SU-DHL-6 (cell line): Measurements from ENCODE around the gene KBTBD8.

Source experiments
- H2AFZ ChIP-seq: fragments of 200-600 bp; sonication (generic); 2 replicates; pipeline ENCODE4 v1.6.1; 2014; ENCODE audit warnings: low read depth, mild to moderate bottlenecking, moderate library complexity, mixed read lengths, antibody characterized with exemption, low read length; ENCODE audit not compliant: severe bottlenecking
- H3F3A ChIP-seq: fragments of 200-600 bp; shearing (Covaris generic); 2 replicates; pipeline ENCODE4 v1.6.0; 2016; ENCODE audit warnings: antibody characterized with exemption, mild to moderate bottlenecking; ENCODE audit not compliant: insufficient read depth
- H3K27ac ChIP-seq: fragments of 200-600 bp; sonication (generic); 2 replicates; pipeline ENCODE4 v1.5.1; 2016; ENCODE audit warnings: low read depth, mild to moderate bottlenecking, low read length, moderate library complexity, mixed read lengths
- H3K27me3 ChIP-seq: fragments of 200-600 bp; sonication (generic), shearing (Covaris generic); 2 replicates; pipeline ENCODE4 v1.6.0; 2014; ENCODE audit warnings: mild to moderate bottlenecking, low read length
- H3K36me3 ChIP-seq: fragments of 200-600 bp; sonication (generic); 2 replicates; pipeline ENCODE4 v1.6.1; 2014; ENCODE audit warnings: mild to moderate bottlenecking, low read length, mixed read lengths
- H3K4me2 ChIP-seq: fragments of 300-600, 200-600 bp; shearing (Covaris generic), sonication (generic); 2 replicates; pipeline ENCODE4 v1.6.0; 2014; ENCODE audit warnings: low read length, low read depth, mild to moderate bottlenecking; ENCODE audit not compliant: poor library complexity, severe bottlenecking
- H3K4me3 ChIP-seq: fragments of 200-600 bp; sonication (generic); 2 replicates; pipeline ENCODE4 v1.5.1; 2014; ENCODE audit warnings: antibody characterized with exemption, low read length, mild to moderate bottlenecking, mixed read lengths; ENCODE audit not compliant: insufficient read depth, poor library complexity, severe bottlenecking
- H3K79me2 ChIP-seq: fragments of 200-600 bp; sonication (generic); 2 replicates; pipeline ENCODE4 v1.6.1; 2014; ENCODE audit warnings: mild to moderate bottlenecking, low read length, moderate library complexity; ENCODE audit not compliant: insufficient read depth
- H3K9ac ChIP-seq: fragments of 200-600 bp; sonication (generic); 2 replicates; pipeline ENCODE4 v1.7.0; 2014; ENCODE audit warnings: mild to moderate bottlenecking, low read length
- H3K9me2 ChIP-seq: fragments of 200-600 bp; sonication (generic); replicated peaks from 2 replicates; pipeline ENCODE4 v1.6.1; 2014; ENCODE audit warnings: low read length; ENCODE audit not compliant: insufficient read depth
- H3K9me3 ChIP-seq: fragments of 200-600 bp; sonication (generic); 2 replicates; pipeline ENCODE4 v1.6.1; 2014; ENCODE audit warnings: low read length, mixed read lengths; ENCODE audit not compliant: insufficient read depth
- H4K20me1 ChIP-seq: fragments of 200-600 bp; sonication (generic); 2 replicates; pipeline ENCODE4 v1.6.1; 2014; ENCODE audit warnings: low read depth, mild to moderate bottlenecking, antibody characterized with exemption, low read length, moderate library complexity, mixed read lengths
- CTCF ChIP-seq: fragments of 200-600 bp; sonication (generic); IDR thresholded peaks from one replicate; pipeline ENCODE4 v1.5.1; 2017; ENCODE audit warnings: antibody characterized with exemption, mild to moderate bottlenecking, low read length, moderate library complexity; ENCODE audit not compliant: insufficient read depth, poor library complexity, severe bottlenecking
- EZH2phosphoT487 ChIP-seq: fragments of 200-600 bp; sonication (generic), shearing (Covaris generic); conservative IDR thresholded peaks from 2 replicates; pipeline ENCODE4 v1.6.1; 2018; ENCODE audit warnings: mild to moderate bottlenecking, antibody characterized with exemption, low read length, moderate library complexity, mixed read lengths

KBTBD8 gene

GRCh38 chr3:66957367-66957766 lies 40.7 kb upstream of the KBTBD8 start:
- no peaks in the 10 kb centered on the region for H3K36me3 ChIP-seq
- H3K79me2 ChIP-seq, result no peaks in the 10 kb centered on the region
- no peak overlapping the region for H3K9ac ChIP-seq
- no peak for TF ChIP-seq CTCF
- no peak for TF ChIP-seq EZH2phosphoT487
- no peaks in the 10 kb centered on the region for H3K9me3 ChIP-seq
- no peaks in the 10 kb centered on the region for H4K20me1 ChIP-seq
- H3K9me2 ChIP-seq, result no peaks in the 10 kb centered on the region
- H3F3A ChIP-seq, result no peaks in the 10 kb centered on the region
- no peak overlapping the region for H3K4me3 ChIP-seq
- no peak overlapping the region for H3K4me2 ChIP-seq
- H3K27ac ChIP-seq, result no peak overlapping the region
- H2AFZ ChIP-seq, result no peak overlapping the region
- no peaks in the 10 kb centered on the region for H3K27me3 ChIP-seq

GRCh38 chr3:66958067-66958466 lies 40.0 kb upstream of the KBTBD8 start:
- no peaks in the 10 kb centered on the region for H3K9me3 ChIP-seq
- no peak for TF ChIP-seq CTCF
- TF ChIP-seq EZH2phosphoT487, result no peak

GRCh38 chr3:66962664-66963063 lies 35.4 kb upstream of the KBTBD8 start:
- Histone ChIP-seq H3K79me2 (no peaks in the 10 kb centered on the region), H3K9me3 (no peaks in the 10 kb centered on the region), H3K27ac (no peak overlapping the region), H3K9ac (no peak overlapping the region), H4K20me1 (no peaks in the 10 kb centered on the region), H3K4me3 (no peak overlapping the region), H3K36me3 (no peaks in the 10 kb centered on the region), H3K4me2 (no peak overlapping the region), H3K27me3 (no peaks in the 10 kb centered on the region), H3K9me2 (no peaks in the 10 kb centered on the region), H3F3A (no peaks in the 10 kb centered on the region), H2AFZ (no peak overlapping the region)
- TF ChIP-seq CTCF (no peak), EZH2phosphoT487 (no peak)

More at GRCh38 chr3:66958067-66958466, 40.0 kb upstream of the KBTBD8 start:
- H4K20me1 ChIP-seq, result no peaks in the 10 kb centered on the region
- H3K27ac ChIP-seq, result no peak overlapping the region
- no peaks in the 10 kb centered on the region for H3K79me2 ChIP-seq
- no peaks in the 10 kb centered on the region for H3K27me3 ChIP-seq
- H3F3A ChIP-seq, result no peaks in the 10 kb centered on the region
- no peak overlapping the region for H3K4me2 ChIP-seq
- no peaks in the 10 kb centered on the region for H3K9me2 ChIP-seq
- H3K9ac ChIP-seq, result no peak overlapping the region
- H3K36me3 ChIP-seq, result no peaks in the 10 kb centered on the region
- no peak overlapping the region for H2AFZ ChIP-seq
- no peak overlapping the region for H3K4me3 ChIP-seq
